ENCODE results near the gene FPR1. TPM values are rescaled to one million over a fixed set of nuclear protein-coding genes. Genes with fewer than 3 reads are reported as not detected.

The FPR1 gene
- total and polyA plus RNA-seq, 4 donors, result 2.8 to 558 (median 48.8) TPM

DNA sequence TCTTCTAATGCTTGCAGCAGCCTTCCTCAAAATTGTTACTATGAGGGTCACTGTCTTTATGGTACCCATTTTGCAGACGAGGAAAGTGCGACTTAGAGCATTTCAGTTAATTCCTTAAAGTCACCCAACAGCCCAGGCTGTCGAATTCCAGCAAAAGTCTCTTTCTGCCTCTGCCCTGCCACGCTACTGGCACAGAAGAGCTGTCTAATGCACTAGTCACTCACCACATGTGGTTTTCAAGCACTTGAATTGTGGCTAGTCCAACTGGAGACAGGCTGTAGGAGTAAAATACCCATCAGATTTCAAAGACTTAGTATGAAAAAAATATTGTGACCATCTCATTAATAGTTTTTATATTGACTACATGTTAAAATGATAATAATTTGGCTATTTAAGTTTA lies 1.7 kb downstream of the FPR1 start:
- Histone ChIP-seq H3K4me3 (no peak overlapping the region), H3K27me3 (ENCODE audit: control insufficient read depth in 3 of 3, insufficient read depth in 3 of 3, low read length in 2 of 3) (peaks cover 0 to 2% (median 0%) of the 10 kb centered on the region in 3 donors), H3K36me3 (ENCODE audit: control insufficient read depth in 4 of 4, insufficient read depth in 4 of 4, low read length in 4 of 4) (no peaks in the 10 kb centered on the region), H3K9ac (ENCODE audit: insufficient read depth in 1 of 2, low read length in 2 of 2) (no peak overlapping the region), H3K27ac (ENCODE audit: low read depth in 1 of 2, low read length in 1 of 2) (no peak overlapping the region), H3K9me3 (ENCODE audit: control insufficient read depth in 4 of 4, insufficient read depth in 3 of 4, low read length in 3 of 4) (peaks cover 0 to 1% (median 0%) of the 10 kb centered on the region in 4 donors), H3K4me1 (ENCODE audit: control insufficient read depth in 5 of 5, insufficient read depth in 5 of 5, low read length in 5 of 5) (no peaks in the 10 kb centered on the region)
- TF ChIP-seq CTCF (IDR thresholded peaks at IDR 0.05; ENCODE audit: control extremely low read depth, extremely low read depth), result no peak
- ATAC-seq (ENCODE audit: insufficient read depth, low FRiP score) (no peak), DNase-seq (no peak)
- 77 to 92% methylated on average over 4 of the region's 4 CpGs for WGBS, 2 donors

DNA sequence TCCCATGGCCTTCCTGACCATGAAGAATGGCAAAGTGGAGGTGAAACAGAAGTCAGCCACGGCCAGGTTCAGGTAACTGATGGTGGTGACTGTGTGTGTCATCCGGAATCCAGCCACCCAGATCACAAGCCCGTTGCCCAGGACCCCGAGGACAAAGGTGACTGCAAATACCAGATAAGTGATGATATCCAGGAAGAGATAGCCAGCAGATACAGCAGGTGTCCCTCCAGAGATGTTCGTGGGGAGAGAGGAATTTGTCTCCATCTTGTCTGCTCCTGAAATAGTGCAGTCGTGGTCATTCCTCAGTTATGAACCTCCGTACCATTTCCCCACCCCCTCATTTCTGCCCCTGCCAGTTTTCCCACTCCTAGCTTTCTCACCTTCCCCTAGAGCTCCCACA lies 4.9 kb downstream of the FPR1 start:
- H3K9ac ChIP-seq (ENCODE audit: insufficient read depth in 1 of 2, low read length in 2 of 2), result no peak overlapping the region
- H3K36me3 ChIP-seq (ENCODE audit: control insufficient read depth in 4 of 4, insufficient read depth in 4 of 4, low read length in 4 of 4), result no peaks in the 10 kb centered on the region
- no peak overlapping the region for H3K27ac ChIP-seq (ENCODE audit: low read depth in 1 of 2, low read length in 1 of 2)
- no peak overlapping the region for H3K4me3 ChIP-seq
- DNase-seq, result no peak
- TF ChIP-seq CTCF (IDR thresholded peaks at IDR 0.05; ENCODE audit: control extremely low read depth, extremely low read depth), result no peak
- no peaks in the 10 kb centered on the region for H3K27me3 ChIP-seq (ENCODE audit: control insufficient read depth in 3 of 3, insufficient read depth in 3 of 3, low read length in 2 of 3)
- WGBS, 2 donors, result 75 to 89% methylated on average over 7 of the region's 7 CpGs
- H3K9me3 ChIP-seq (ENCODE audit: control insufficient read depth in 4 of 4, insufficient read depth in 3 of 4, low read length in 3 of 4), result peaks cover 0 to 1% (median 0%) of the 10 kb centered on the region in 4 donors
- no peaks in the 10 kb centered on the region for H3K4me1 ChIP-seq (ENCODE audit: control insufficient read depth in 5 of 5, insufficient read depth in 5 of 5, low read length in 5 of 5)
- no peak for ATAC-seq (ENCODE audit: insufficient read depth, low FRiP score)

- H3K9me3 ChIP-seq (ENCODE audit: control insufficient read depth in 4 of 4, insufficient read depth in 3 of 4, low read length in 3 of 4), result no peaks in the 10 kb centered on the region
- TF ChIP-seq CTCF (IDR thresholded peaks at IDR 0.05; ENCODE audit: control extremely low read depth, extremely low read depth), result no peak
- H3K27me3 ChIP-seq (ENCODE audit: control insufficient read depth in 3 of 3, insufficient read depth in 3 of 3, low read length in 2 of 3), result peaks cover 0 to 5% (median 0%) of the 10 kb centered on the region in 3 donors
- 83 to 91% methylated on average over 3 of the region's 3 CpGs for WGBS, 2 donors
- H3K9ac ChIP-seq (ENCODE audit: insufficient read depth in 1 of 2, low read length in 2 of 2), result no peak overlapping the region
- H3K4me3 ChIP-seq, result no peak overlapping the region
- no peaks in the 10 kb centered on the region for H3K4me1 ChIP-seq (ENCODE audit: control insufficient read depth in 5 of 5, insufficient read depth in 5 of 5, low read length in 5 of 5)
- no peak overlapping the region for H3K27ac ChIP-seq (ENCODE audit: low read depth in 1 of 2, low read length in 1 of 2)
- no peak for DNase-seq
- no peak for ATAC-seq (ENCODE audit: insufficient read depth, low FRiP score)
- no peaks in the 10 kb centered on the region for H3K36me3 ChIP-seq (ENCODE audit: control insufficient read depth in 4 of 4, insufficient read depth in 4 of 4, low read length in 4 of 4)
These were observed 8.3 kb downstream of the FPR1 start for GRCh38 chr19:51743405-51743804.

- no peak for TF ChIP-seq CTCF (IDR thresholded peaks at IDR 0.05; ENCODE audit: control extremely low read depth, extremely low read depth)
- Histone ChIP-seq H3K27ac (ENCODE audit: low read depth in 1 of 2, low read length in 1 of 2) (no peak overlapping the region), H3K9ac (ENCODE audit: insufficient read depth in 1 of 2, low read length in 2 of 2) (no peak overlapping the region), H3K36me3 (ENCODE audit: control insufficient read depth in 4 of 4, insufficient read depth in 4 of 4, low read length in 4 of 4) (no peaks in the 10 kb centered on the region), H3K9me3 (ENCODE audit: control insufficient read depth in 4 of 4, insufficient read depth in 3 of 4, low read length in 3 of 4) (no peaks in the 10 kb centered on the region), H3K4me1 (ENCODE audit: control insufficient read depth in 5 of 5, insufficient read depth in 5 of 5, low read length in 5 of 5) (no peaks in the 10 kb centered on the region), H3K4me3 (no peak overlapping the region), H3K27me3 (ENCODE audit: control insufficient read depth in 3 of 3, insufficient read depth in 3 of 3, low read length in 2 of 3) (peaks cover 0 to 5% (median 0%) of the 10 kb centered on the region in 3 donors)
- DNase-seq (no peak), ATAC-seq (ENCODE audit: insufficient read depth, low FRiP score) (no peak)
- WGBS, 2 donors, result 68 to 71% methylated on average over 6 of the region's 6 CpGs
These were observed 8.9 kb downstream of the FPR1 start for GRCh38 chr19:51742789-51743188.

Data from lung (tissue), 12 donors.